GM10248 (cell line): ENCODE data around the gene VDAC1.
A peak's percentile ranks its signal among the peaks of the same experiment; 100 is the strongest.

Source experiments
- CTCF ChIA-PET: fragments of 300-600 bp; sonication (Branson Sonifier 250); formaldehyde crosslinking; extraction: SDS; loops from one replicate; lab custom pipeline; 2021; ENCODE audit warnings: antibody characterized with exemption; lab: Yijun Ruan, JAX
- POLR2A ChIA-PET: fragments of 350-650 bp; sonication (Branson Sonifier 250); formaldehyde crosslinking; extraction: SDS; loops from one replicate; lab custom pipeline; 2020; ENCODE audit warnings: antibody characterized with exemption; lab: Yijun Ruan, JAX
- DNase-seq: peaks from one replicate; pipeline ENCODE4 v3.0.0; 2012; ENCODE audit errors: extremely low spot score
- CTCF ChIP-seq: IDR thresholded peaks from 2 replicates; pipeline ENCODE4 v1.5.1; 2012; ENCODE audit warnings: mild to moderate bottlenecking, low read depth; ENCODE audit errors: extremely low read depth, missing control alignments, control extremely low read depth

The VDAC1 gene

GRCh38 chr5:133933169-133933509 is 71.6 kb downstream of the VDAC1 start:
- no peak for TF ChIP-seq CTCF
- POLR2A ChIA-PET = no interaction called here
- CTCF ChIA-PET = no interaction called here
- DNase-seq = no peak

GRCh38 chr5:133932441-133933168 is 72.2 kb downstream of the VDAC1 start:
- POLR2A ChIA-PET = no interaction called here

GRCh38 chr5:133931546-133931945 is 73.2 kb downstream of the VDAC1 start:
- no peak for DNase-seq

More at GRCh38 chr5:133932441-133933168, 72.2 kb downstream of the VDAC1 start:
- no peak for TF ChIP-seq CTCF
- CTCF ChIA-PET = no interaction called here
- no peak for DNase-seq

GRCh38 chr5:133930813-133931090 is 74.0 kb downstream of the VDAC1 start:
- ChIA-PET POLR2A (interaction anchor here (0.9 kb wide), 1 partner anchor 9 kb away, joined by 3 read pairs; no protein-coding TSS in a partner anchor), CTCF (interaction anchor here (0.8 to 3.0 kb wide), 7 partner anchors 8 to 443 kb away, joined by 3 to 9 read pairs (median 3); no protein-coding TSS in a partner anchor)
- TF ChIP-seq CTCF = no peak
- DNase-seq = no peak

More at GRCh38 chr5:133931546-133931945, 73.2 kb downstream of the VDAC1 start:
- ChIA-PET POLR2A (no interaction called here), CTCF (no interaction called here)
- TF ChIP-seq CTCF = no peak

GRCh38 chr5:133930061-133930812 is 74.5 kb downstream of the VDAC1 start:
- ChIA-PET CTCF (interaction anchor here (0.8 to 3.0 kb wide), 9 partner anchors 8 to 507 kb away, joined by 3 to 9 read pairs (median 3); no protein-coding TSS in a partner anchor), POLR2A (interaction anchor here (0.6 to 0.9 kb wide), 2 partner anchors 9 to 818 kb away, joined by 3 read pairs; no protein-coding TSS in a partner anchor)
- DNase-seq = peak; percentile 63
- no peak for TF ChIP-seq CTCF

- DNase-seq = peak; percentile 52
- ChIA-PET POLR2A (no interaction called here), CTCF (interaction anchor here (1.3 to 3.0 kb wide), 3 partner anchors 16 to 505 kb away, joined by 3 to 9 read pairs (median 3); no protein-coding TSS in a partner anchor)
- no peak for TF ChIP-seq CTCF
These were observed 76.0 kb downstream of the VDAC1 start for GRCh38 chr5:133928587-133929393.
